Hematopoietic multipotent progenitor cell treated with erythropoietin and hydrocortisone succinate and interleukin-3 and kit ligand, for 8 days (in vitro differentiated cells): ENCODE results near the gene CD59.
"Not testable (repeated sequence)": the region's sequence is repeated elsewhere in the genome, so short reads cannot be mapped to it uniquely, and the experiment has no call there.

Source experiments
- DNase-seq: peaks from one replicate; pipeline ENCODE4 v3.0.0-alpha.2; 2015

The CD59 gene

GRCh38 chr11:33713151-33713855 lies 22.9 kb downstream of the CD59 start:
- peak; percentile 41 for DNase-seq

GRCh38 chr11:33712436-33712835 lies 23.8 kb downstream of the CD59 start:
- no peak for DNase-seq

- DNase-seq: no peak
Measured at GRCh38 chr11:33709466-33709865, 26.8 kb downstream of the CD59 start.

GRCh38 chr11:33708985-33709384 lies 27.2 kb downstream of the CD59 start:
- no peak for DNase-seq

- not testable (repeated sequence) for DNase-seq
Measured at GRCh38 chr11:33707831-33708230, 28.4 kb downstream of the CD59 start.

- DNase-seq: no peak
Measured at GRCh38 chr11:33706966-33707365, 29.3 kb downstream of the CD59 start.

- no peak for DNase-seq
Measured at GRCh38 chr11:33706546-33706945, 29.7 kb downstream of the CD59 start.

GRCh38 chr11:33704240-33705002 lies 31.8 kb downstream of the CD59 start:
- no peak for DNase-seq

- DNase-seq: no peak
Measured at GRCh38 chr11:33703788-33704187, 32.4 kb downstream of the CD59 start.

- no peak for DNase-seq
Measured at GRCh38 chr11:33703234-33703633, 33.0 kb downstream of the CD59 start.

- DNase-seq: no peak
Measured at GRCh38 chr11:33701302-33702230, 34.7 kb downstream of the CD59 start.

- DNase-seq: peak; percentile 90
Measured at GRCh38 chr11:33700502-33701271, 35.5 kb downstream of the CD59 start, which contains the start of gene C11orf91. C11orf91 (minus strand) TSS chr11:33700826; CDS start chr11:33700740, 86 bp downstream.

GRCh38 chr11:33700063-33700501 lies 36.1 kb downstream of the CD59 start:
- no peak for DNase-seq

GRCh38 chr11:33699515-33700062 lies 36.6 kb downstream of the CD59 start:
- DNase-seq: no peak

GRCh38 chr11:33698921-33699320 lies 37.3 kb downstream of the CD59 start:
- no peak for DNase-seq

GRCh38 chr11:33697997-33698396 lies 38.2 kb downstream of the CD59 start:
- DNase-seq: no peak

GRCh38 chr11:33696931-33697638 lies 39.1 kb downstream of the CD59 start:
- no peak for DNase-seq

GRCh38 chr11:33696411-33696810 lies 39.8 kb downstream of the CD59 start:
- no peak for DNase-seq

GRCh38 chr11:33695051-33695566 lies 41.1 kb downstream of the CD59 start:
- DNase-seq: no peak

GRCh38 chr11:33694346-33695050 lies 41.7 kb downstream of the CD59 start:
- DNase-seq: no peak
